Breast epithelium (tissue), 3 donors: Measurements from ENCODE around the gene CD44.

ENCODE experiments used
- CTCF ChIP-seq, 3 donors: fragments of 450-650 bp; IDR thresholded peaks; one replicate each; pipeline ENCODE4 v1.5.1; 2016 to 2017; ENCODE audit warnings: antibody characterized with exemption in 3 of 3, mild to moderate bottlenecking in 3 of 3, moderate library complexity in 3 of 3
- POLR2A ChIP-seq: fragments of 450-650 bp; IDR thresholded peaks from one replicate; pipeline ENCODE4 v1.6.1; 2016; ENCODE audit warnings: antibody characterized with exemption, mild to moderate bottlenecking, moderate library complexity

DNA sequence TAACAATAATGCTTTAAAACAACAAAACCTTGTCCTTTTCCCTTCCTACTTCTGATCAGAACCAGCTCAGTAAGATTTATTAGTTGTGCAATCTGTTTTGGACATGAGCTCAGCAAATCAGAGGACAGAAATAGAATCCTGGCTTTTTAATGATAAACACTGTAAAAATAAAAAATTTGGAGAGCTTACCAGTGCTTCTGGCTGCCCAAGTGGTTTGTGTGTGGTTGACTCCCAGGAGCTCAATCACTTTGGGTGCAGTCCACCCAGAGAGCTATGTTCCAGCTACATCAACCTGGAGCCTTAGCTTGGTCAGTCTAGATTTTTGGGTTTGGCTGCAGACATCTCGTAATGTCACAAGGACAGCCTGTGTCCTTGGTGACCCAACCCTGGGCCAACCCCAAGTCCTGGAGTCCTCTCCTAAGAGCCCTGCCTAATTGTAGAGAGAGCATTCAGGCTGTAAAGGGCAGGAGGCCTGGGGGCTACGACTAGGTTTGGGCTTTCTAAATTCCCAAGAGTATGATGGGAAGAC is 28.5 kb downstream of the CD44 start:
- no peak for TF ChIP-seq CTCF (IDR thresholded peaks at IDR 0.05)
- no peak for TF ChIP-seq POLR2A
